Activated T-helper 1 cell treated with Interleukin-2 at 50 U/mL for 16 hours (primary cell): ENCODE data around the gene XPR1.

ENCODE experiments used
- DNase-seq: peaks from one replicate; pipeline ENCODE4 v3.0.0-alpha.2; 2020; ENCODE audit warnings: low read depth

Gene XPR1

DNA sequence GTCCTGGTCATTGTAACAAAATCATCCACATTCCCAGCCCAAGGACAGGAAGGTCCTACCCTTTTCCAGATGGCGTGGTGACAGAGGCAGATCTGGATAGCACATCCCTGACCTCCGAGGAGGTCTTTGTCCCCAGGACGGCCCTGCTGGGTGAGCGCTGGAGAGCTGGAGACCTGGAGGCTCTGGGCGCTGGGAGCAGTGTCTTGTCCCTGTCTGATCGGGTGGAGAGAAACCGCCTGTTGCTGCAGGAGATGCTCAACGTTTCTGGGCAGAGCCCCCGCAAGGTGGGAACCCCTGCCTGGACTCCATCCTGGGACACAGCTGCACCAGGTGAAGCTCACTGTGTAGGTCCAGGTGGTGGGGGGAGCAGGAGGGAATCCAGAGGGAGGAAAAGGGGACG is 284.9 kb downstream of the XPR1 start:
- DNase-seq: no peak

DNA sequence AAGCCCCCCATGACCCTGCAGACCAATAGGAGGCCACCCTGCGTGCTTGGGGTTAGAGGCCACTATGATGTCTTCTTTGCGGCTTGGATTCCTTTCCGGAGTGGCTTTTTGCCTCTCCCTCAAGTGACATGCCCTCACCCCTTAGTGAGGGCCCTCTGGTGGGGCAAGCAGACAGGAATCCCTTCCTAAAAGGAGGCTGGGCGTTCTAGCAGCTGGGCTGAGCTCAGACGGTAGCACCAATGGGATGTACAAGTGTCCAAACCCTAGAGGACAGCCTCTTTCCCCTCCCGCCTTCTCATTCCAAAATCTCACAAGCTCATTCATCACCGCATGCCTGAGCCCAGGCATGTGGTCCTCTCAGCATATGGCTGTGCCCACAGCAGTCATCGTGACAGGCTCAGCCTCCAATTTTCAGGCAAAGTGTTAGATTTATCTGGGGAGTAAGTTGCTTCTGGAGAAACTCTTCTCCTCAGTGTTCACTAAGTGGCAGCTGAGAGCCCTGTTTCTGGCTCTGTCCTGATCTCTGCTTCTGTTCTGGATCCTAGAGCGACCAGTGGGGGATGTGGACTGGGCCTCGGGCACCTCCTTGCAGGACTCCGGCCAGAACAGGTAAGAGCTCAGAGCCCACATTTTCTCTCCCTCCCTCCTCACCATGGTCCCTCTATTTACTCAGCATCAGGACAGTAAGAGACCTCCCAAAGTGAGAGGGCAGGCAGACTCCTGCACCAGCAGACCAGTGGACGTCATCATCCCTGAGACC is 285.7 kb downstream of the XPR1 start:
- no peak for DNase-seq

DNA sequence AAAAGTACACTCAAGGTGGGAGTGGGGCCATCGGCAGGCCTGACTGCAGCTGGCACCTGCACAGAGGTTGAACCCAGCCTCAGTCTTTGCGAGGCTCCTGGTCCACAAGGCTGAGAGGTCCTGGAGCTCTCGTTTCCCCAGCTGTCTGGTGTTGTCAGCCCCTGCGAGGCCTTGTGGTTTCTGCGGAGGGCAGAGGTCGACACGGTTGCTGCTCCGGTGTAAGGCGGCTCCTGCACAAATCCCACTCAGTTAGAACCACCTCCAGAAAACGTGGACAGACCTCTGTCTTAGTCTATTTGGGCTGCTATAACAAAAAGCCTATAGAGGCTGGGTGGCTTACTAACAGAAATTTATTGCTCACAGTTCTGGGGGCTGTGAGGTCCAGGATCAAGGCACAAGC is 286.7 kb downstream of the XPR1 start:
- no peak for DNase-seq

- no peak for DNase-seq
Measured at GRCh38 chr1:180919183-180919700, 287.4 kb downstream of the XPR1 start.

- DNase-seq: no peak
Measured at GRCh38 chr1:180920193-180920592, 288.4 kb downstream of the XPR1 start.

DNA sequence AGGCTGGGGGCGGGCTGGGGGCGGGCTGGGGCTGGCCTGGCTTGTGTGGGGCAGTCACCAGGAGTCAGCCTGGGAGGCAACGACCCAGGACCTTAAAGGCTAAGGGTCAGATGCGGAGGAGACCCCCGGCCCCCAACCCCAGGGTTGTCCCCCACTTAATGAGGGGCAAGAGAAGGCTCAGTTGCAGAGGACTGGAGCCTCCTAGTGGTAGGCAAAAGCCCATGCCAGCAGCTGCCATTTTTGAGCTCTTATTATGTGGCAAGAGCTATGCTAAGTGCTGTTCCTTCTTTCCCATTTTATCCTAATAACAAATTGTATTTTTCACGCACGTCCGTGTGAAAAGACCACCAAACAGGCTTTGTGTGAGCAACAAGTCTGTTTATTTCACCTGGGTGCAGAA is 288.9 kb downstream of the XPR1 start:
- no peak for DNase-seq

- no peak for DNase-seq
Measured at GRCh38 chr1:180921386-180921785, 289.6 kb downstream of the XPR1 start.

DNA sequence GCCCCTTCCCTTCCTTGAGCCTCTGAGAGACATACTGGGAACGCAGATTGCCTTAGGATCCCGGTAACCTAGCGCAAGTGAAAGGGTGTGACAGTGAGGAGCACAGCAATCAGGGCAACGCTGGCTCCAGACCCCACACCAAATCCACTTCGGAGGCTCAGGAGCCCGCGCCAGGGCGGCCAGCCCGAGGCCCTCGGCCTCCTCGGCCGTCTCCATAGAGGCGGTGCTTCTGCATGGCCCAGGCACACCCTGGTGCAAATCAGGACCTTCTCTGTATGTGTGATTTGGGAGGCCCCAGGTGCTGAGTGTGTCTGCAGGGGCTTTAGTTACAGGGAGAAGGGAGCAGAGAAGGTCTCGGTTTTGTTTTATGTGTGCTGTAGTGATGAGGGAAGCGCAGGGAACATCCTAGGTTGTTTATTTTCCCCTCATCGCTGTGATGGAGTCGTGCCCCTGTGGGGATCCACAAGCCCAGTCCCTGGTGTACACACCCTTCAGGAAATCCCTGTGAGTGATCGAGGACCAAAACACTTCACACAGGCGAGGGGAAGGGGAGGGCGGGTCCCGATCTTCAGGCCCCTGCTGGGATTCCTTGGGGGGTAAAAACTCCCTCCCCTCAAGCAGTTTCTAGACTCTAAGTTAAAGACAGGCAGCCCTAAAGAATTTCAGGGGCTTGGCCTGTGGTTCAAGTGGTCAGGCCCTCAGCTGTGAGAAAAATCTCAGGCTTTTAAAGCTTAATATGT is 290.2 kb downstream of the XPR1 start:
- no peak for DNase-seq

- no peak for DNase-seq
Measured at GRCh38 chr1:180922631-180923015, 290.8 kb downstream of the XPR1 start.

- DNase-seq: no peak
Measured at GRCh38 chr1:180923021-180923841, 291.4 kb downstream of the XPR1 start.

DNA sequence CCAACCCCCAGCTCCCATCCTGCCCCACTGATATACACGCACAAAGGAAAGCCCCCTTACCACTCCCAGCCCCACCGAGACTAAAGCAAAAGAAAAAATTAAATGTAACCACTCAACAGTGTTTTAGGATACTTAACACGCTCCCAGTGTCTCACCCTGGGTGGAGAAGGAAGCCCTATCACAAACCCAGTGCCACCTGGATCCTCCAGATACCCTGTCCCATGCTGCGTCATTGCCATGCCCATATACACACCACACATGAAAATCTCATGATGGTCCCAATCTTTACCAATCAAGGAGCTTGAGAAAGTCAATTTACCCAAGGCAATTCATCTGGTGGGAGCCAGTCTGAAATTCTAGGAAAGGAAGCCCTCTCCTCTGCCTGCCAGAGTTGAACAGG is 292.1 kb downstream of the XPR1 start:
- no peak for DNase-seq

DNA sequence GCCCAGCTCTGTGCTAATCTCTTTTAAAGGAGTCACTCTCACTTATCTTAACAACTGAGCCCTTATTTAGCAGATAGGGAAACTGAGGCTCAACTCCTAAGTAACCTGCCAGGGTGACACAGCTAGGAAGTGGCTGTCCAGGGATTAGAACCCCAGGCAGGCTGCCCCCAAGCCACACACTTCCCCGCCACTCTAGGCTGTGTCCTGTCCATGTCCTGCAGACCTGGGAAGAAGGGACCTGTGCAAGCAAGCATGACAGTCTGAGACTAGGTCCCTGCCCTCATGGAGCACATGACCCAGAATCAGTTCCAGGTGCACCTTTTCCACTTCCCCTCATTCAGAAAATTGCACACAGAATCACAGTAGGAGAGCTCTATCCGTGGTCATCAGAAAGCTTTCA is 293.1 kb downstream of the XPR1 start:
- no peak for DNase-seq

DNA sequence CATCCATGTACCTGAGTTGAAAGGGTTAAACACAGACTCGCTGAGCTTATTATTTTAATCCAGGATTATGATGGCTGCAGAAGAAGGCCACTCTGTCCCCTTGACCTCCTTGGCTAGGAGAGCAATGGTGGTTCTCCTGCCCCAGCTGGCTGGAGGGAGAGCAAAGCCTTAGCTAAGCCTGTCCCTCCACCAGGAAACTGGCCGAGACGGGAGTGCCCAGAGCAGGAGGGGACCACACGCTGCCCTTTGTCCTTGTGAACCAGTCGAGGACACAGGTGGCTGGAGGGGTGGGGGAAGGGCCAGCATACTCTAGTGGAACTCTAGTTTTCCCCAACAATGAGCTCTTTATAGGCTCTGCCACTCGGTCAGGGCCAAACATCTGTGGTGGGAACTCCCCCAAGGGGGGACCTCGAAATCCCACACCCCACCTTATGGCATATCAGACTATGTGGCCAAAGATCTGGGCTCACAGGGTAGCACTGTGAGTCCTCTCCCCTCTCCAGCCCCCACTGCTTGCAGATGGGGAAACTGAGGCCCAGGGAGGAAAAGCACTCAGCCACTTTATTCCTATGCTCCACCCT is 293.7 kb downstream of the XPR1 start:
- no peak for DNase-seq

DNA sequence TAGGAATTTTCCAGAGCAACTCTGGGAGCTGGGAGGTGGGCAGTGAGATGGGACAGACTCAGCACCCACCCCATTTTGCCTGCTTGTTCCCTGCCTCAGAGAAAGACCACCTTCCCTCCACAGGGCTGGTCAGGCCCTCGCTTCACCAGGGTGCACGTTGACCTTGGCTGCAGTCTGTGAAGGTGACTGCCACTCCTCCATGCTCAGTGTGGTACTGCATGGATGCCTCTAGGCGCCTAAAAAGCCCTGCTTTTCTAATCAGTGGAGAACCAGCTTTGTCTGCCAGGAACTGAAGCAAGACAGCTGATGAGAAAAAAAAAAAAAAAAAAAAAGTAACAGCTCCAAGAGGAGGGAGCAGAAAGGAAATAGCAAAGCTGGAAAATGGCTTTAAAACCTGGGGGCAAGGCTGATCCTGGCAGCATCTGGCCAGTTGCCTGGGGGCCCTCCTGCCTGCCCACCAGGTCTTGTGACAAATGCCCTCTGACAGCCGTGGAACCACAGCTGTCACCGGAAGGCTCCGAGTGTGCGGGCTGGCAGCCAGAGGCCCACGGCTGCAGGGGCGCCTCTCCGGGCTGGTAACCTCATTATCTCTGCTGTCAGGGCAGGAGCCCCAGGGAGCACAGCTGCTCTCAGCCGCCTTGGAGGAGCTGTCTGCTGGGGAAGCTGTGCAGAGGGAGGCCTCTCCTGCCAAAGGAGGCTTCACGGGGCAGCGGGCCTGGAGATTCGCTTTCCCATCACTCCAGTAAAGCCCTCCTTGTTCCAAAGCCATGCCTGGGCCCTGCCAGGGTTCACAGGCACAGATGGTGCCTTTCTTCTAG is 294.6 kb downstream of the XPR1 start:
- DNase-seq: no peak

DNA sequence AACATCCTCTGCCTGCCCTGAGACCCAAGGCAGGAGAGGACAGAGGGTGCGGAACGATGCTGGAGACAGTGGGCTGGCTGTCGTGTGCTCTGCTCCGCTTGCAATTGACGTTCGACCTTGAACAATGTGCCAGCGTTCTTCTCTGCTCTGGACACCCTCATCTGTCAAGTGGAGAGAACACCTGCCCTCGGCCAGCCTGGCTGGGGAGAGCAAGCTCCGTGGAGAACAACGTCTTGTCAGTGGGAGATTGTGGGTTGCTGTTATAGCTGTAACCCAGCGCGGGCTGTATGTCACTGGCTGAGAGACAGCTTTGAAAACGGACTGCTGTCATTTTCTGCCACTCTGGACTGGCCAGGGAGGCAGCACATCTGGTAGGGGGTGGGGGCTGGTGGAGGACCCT is 295.5 kb downstream of the XPR1 start:
- no peak for DNase-seq

- no peak for DNase-seq
Measured at GRCh38 chr1:180927841-180928240, 296.0 kb downstream of the XPR1 start.

- no peak for DNase-seq
Measured at GRCh38 chr1:180928331-180929230, 296.8 kb downstream of the XPR1 start.

DNA sequence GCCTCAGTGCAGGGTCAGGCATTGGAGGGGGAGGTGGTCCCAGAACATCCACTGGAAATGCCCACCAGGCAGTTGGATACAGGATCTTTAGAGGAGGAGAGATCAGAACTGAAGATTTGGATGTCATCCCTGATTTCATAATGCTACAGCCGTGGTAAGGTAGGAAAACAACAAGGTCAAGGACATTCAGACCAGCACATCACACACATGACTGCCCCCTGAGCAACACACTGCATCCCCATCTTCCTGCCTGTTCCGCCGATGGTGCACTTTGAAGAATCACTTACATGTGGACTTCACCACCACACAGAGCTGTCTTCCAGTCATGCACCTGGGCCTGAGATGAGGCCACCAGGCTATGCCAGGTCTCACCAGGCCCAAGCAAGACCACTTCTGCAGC is 297.6 kb downstream of the XPR1 start:
- no peak for DNase-seq

GRCh38 chr1:180930687-180931086 is 298.9 kb downstream of the XPR1 start:
- no peak for DNase-seq

DNA sequence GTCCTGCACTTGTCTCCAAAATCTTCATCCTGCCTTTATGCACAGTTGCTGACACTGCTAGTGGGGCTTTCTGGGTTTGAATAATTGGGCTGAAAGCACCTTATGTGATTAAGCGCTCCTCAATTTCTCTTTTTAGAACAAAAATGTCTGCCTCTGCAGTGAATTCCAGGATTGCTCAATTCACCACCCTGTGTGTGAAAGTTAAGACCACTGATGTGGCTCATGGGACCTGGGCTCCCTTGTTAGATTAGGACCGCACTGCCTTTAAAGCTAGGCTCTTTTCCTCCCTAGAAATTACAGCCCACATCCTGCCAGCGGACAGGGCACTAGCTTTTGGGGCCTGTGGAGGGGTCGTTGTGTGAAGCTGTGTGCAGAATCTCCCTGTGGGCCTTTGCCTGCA is 299.7 kb downstream of the XPR1 start:
- no peak for DNase-seq
